HAP-1 (cell line): ENCODE data around the gene ZNF705A.
A peak's percentile ranks its signal among the peaks of the same experiment; 100 is the strongest.
"Not testable (repeated sequence)": the region's sequence is repeated elsewhere in the genome, so short reads cannot be mapped to it uniquely, and the experiment has no call there.

Experiments
- DNase-seq, 2 experiments: peaks; one replicate each; pipeline ENCODE4 v3.0.0-alpha.2; 2016 to 2020; ENCODE audit warnings: low spot score in 2 of 2
- H3K27me3 ChIP-seq: fragments of 250-450 bp; sonication (Bioruptor Pico); 2 replicates; pipeline ENCODE4 v1.5.1; 2020; ENCODE audit warnings: low read depth, mild to moderate bottlenecking, moderate library complexity
- H3K36me3 ChIP-seq: fragments of 250-450 bp; sonication (Bioruptor Pico); replicated peaks from 2 replicates; pipeline ENCODE4 v1.5.1; 2020; ENCODE audit warnings: mild to moderate bottlenecking
- H3K4me1 ChIP-seq: fragments of 250-450 bp; sonication (Bioruptor Pico); 2 replicates; pipeline ENCODE4 v1.5.1; 2020; ENCODE audit warnings: mild to moderate bottlenecking
- H3K4me3 ChIP-seq: fragments of 250-450 bp; sonication (Bioruptor Pico); 2 replicates; pipeline ENCODE4 v1.5.1; 2020; ENCODE audit warnings: mild to moderate bottlenecking, moderate library complexity
- H3K9me3 ChIP-seq: fragments of 250-450 bp; sonication (Bioruptor Pico); 2 replicates; pipeline ENCODE4 v1.5.1; 2020; ENCODE audit warnings: mild to moderate bottlenecking, moderate library complexity
- in situ Hi-C: fragments of 300-500 bp; cut with MboI; formaldehyde crosslinking; loops from 3 replicates; pipeline ENCODE4 v1.14.3; 2020; ENCODE audit warnings: low sequenced_read_pairs, inconsistent platforms, mixed read lengths

Gene ZNF705A

DNA sequence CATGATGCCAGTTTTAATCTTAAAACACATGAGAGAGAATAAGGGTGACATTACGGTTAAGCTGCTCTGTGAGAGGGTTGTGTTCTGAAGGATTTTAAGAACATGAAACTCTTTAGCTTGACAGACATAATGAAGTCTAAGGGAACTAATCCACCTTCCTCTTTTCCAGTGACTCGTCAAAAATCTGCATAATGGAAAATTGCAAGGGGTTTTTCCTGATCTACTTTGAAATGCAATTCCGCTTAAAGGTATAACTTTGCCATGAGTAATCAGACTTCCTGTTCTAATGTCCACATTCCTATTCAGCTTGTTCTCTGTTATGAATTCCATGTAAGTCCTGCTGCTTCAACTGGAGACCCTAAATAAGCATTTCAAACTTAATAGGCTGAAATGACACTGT lies at the start of gene ZNF705A:
TSS of gene ZNF705A (plus strand) at position 171 of the 400 bp plus-strand sequence. CDS start 15,611 bp downstream, outside the sequence.
- peak in 1 of 2 experiments; percentile 15 for DNase-seq
- peaks cover 4% of the 10 kb centered on the region for H3K4me1 ChIP-seq

DNA sequence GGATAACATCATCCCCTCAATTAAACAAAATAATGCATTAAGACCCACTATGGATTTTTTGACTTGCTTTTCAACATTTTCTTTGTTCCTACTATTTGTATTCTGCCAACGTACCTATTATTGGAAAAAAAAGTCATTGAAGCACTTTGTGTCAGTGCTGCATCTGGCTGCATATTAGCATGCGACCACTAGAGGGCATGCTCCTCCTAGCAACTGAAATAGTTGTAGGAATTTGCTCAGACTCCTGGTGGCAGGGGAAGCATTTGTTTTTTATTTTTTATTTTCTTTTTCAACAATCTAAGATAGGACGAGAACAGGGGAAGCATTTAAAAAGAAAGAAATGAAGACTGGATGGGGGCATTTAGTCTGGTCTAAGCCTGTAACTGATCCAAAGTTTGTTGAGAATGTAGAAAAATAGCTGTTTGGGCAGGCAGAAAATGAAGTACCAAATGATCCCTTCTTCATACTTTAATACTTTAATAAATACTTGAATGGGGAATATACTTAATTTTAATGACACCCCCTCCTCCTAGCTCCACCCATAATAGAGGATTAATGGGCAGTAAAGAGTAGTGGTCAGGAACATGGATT lies 47.9 kb upstream of the ZNF705A start:
- no peaks in the 10 kb centered on the region; the same call in 1 of the 2 replicates for H3K4me1 ChIP-seq
- DNase-seq, result peak; percentile 59 to 85
- H3K36me3 ChIP-seq, result no peaks in the 10 kb centered on the region
- H3K4me3 ChIP-seq, result no peak overlapping the region
- H3K27me3 ChIP-seq, result no peaks in the 10 kb centered on the region
- H3K9me3 ChIP-seq, result peaks cover 3% of the 10 kb centered on the region; the same call in 1 of the 2 replicates
- in situ Hi-C loops, result no loop called here

More for the DNA sequence above, at the start of gene ZNF705A:
- no peak within 1 kb of the TSS for H3K4me3 ChIP-seq
- H3K9me3 ChIP-seq, result no peaks in the 10 kb centered on the region
- in situ Hi-C loops, result no loop called here
- no peaks in the 10 kb centered on the region for H3K36me3 ChIP-seq
- no peaks in the 10 kb centered on the region for H3K27me3 ChIP-seq

DNA sequence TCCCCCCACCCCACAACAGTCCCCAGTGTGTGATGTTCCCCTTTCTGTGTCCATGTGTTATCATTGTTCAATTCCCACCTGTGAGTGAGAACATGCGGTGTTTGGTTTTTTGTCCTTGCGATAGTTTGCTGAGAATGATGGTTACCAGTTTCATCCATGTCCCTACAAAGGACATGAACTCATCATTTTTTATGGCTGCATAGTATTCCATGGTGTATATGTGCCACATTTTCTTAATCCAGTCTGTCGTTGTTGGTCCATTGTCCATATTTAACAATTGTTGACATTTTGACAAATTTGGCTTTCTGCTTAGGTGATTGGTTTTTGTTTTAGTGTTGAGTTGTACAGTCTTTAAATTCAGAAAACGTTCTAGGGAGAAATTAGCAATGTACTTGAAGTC lies 43.7 kb upstream of the ZNF705A start:
- H3K36me3 ChIP-seq, H3K4me1 ChIP-seq, DNase-seq, H3K27me3 ChIP-seq, H3K4me3 ChIP-seq, H3K9me3 ChIP-seq: not testable (repeated sequence)
- in situ Hi-C loops, result loop anchor here (10.0 kb wide), 1 partner anchor 122 kb away; no protein-coding TSS in a partner anchor

DNA sequence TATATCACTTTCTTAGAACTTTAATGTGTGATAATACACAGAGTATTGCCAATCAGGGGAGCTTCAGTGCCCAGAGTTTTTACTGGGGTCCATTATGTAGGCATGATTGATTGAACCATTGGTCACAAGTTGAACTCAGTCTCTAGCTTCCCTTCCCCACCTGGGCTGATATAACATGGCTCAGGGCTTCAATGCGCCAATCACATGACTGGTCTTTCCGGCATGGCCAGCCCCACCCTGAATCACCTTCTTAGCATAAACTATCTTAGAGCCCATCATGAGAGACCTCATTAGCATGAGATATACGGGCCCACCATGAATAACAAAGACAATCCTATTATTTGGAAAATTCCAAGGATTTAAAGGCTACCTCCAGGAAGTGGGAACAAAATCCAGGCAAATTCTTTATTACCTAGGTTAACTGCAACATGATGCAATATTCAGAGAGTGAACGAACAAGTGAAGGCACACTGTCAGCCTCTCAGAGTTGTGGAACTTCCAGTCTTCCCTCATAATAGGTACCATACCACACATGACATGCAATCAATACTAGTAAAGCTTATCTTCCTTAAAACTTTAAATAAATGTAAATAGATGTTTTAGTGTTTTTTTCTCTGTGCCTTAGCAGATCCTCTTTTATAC lies 36.6 kb upstream of the ZNF705A start:
- no peaks in the 10 kb centered on the region for H3K9me3 ChIP-seq
- peaks cover 13% of the 10 kb centered on the region for H3K4me1 ChIP-seq
- no peaks in the 10 kb centered on the region for H3K36me3 ChIP-seq
- no peak overlapping the region for H3K4me3 ChIP-seq
- in situ Hi-C loops, result no loop called here
- DNase-seq, result peak; percentile 56 to 63
- H3K27me3 ChIP-seq, result no peaks in the 10 kb centered on the region

DNA sequence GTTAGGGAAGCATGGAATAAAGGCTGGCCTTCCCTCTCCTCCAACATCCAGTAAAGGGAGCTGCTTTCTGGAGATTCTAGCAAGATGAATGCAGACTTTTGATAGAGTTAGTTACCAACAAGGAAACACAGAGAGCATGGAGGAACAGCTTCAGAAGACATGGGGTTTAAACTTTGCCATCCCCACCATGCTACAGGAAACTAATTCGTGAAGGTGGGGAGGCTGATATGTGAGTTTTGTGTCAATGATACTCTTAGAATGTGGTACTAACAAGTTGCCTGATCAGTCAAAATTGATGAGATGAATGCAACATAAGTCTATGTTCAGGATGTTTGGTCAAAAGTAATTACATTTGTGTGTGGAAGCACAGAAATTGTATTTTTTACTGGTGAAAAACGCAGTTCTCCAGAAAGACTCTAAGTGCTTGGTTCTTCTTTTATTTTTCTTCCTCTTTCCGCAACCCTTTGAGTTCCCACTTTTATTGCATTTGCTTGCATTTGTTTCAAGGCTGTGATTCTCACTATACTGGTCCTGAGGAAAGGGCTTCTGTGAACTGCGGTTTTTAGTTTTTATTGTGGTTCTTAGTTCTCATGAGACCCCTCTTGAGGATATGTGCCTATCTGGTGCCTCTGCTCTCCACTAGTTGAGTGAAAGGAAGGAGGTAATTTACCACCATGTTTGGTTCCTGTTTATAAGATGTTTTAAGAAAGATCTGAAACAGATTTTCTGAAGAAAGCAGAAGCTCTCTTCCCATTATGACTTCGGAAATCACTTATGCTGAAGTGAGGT lies 33.5 kb upstream of the ZNF705A start, which contains the start of gene CLEC4A:
TSS of gene CLEC4A (plus strand) at position 494 of the 789 bp plus-strand sequence. CDS start at position 756, 262 bp downstream.
- in situ Hi-C loops, result no loop called here
- no peaks in the 10 kb centered on the region for H3K36me3 ChIP-seq
- peaks cover 13% of the 10 kb centered on the region for H3K4me1 ChIP-seq
- no peak for DNase-seq
- no peaks in the 10 kb centered on the region for H3K9me3 ChIP-seq
- no peaks in the 10 kb centered on the region for H3K27me3 ChIP-seq
- H3K4me3 ChIP-seq, result no peak within 1 kb of the TSS

DNA sequence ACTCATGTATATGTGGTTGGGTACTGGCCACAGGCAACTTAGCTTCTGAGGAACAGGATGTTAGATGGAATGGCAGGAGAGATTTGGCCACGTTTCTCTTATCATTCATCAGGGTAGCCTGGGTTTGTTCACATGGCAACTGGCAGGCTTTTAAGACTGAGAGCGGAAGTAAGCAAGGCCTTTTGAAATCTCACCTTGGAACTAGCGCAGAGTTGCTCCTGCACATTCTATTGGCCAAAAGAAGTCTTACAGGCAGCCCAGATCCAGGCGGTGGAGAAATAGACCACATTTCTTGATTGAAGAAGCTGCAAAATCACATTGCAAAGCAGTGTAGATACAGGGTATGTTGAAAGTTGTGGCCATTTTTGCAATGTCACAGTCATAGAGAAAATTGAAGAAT lies 29.7 kb upstream of the ZNF705A start:
- Histone ChIP-seq H3K27me3 (no peaks in the 10 kb centered on the region), H3K36me3 (no peaks in the 10 kb centered on the region), H3K4me1 (no peaks in the 10 kb centered on the region), H3K9me3 (no peaks in the 10 kb centered on the region), H3K4me3 (no peak overlapping the region)
- DNase-seq, result no peak
- in situ Hi-C loops, result no loop called here

DNA sequence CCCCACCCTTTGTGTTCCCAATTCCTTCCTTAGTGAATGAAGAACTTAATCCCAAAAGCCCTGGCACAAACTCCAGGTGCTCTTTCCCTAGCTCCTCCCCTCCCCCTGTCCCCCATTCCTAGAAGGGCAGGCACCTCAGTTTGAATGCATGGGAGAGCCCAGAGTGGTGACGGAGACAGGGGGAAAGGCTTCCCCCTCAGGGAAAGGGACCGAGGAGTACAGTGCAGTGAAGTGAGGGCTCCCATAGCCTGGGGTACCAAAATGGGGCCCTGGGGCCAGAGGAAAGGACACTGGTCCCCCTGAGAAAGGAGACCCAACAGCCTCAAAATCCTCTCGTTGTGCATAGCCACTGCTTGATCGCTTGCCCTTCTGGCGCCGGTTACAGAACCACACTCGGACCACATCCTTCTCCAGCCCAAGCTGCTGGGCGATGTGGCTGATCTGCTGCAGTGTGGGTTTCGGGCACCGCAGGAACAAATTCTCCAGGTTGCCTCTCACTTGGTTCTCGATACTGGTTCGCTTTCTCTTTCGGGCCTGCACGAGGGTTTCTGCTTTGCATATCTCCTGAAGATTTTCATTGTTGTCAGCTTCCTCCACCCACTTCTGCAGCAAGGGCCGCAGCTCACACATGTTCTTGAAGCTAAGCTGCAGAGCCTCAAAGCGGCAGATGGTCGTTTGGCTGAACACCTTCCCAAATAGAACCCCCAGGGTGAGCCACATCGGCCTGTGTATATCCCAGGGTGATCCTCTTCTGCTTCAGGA lies 23.0 kb upstream of the ZNF705A start:
- H3K36me3 ChIP-seq, in situ Hi-C loops, H3K9me3 ChIP-seq, H3K4me1 ChIP-seq, H3K4me3 ChIP-seq, H3K27me3 ChIP-seq: not testable (repeated sequence)
- DNase-seq, result peak in 1 of 2 experiments; percentile 29

DNA sequence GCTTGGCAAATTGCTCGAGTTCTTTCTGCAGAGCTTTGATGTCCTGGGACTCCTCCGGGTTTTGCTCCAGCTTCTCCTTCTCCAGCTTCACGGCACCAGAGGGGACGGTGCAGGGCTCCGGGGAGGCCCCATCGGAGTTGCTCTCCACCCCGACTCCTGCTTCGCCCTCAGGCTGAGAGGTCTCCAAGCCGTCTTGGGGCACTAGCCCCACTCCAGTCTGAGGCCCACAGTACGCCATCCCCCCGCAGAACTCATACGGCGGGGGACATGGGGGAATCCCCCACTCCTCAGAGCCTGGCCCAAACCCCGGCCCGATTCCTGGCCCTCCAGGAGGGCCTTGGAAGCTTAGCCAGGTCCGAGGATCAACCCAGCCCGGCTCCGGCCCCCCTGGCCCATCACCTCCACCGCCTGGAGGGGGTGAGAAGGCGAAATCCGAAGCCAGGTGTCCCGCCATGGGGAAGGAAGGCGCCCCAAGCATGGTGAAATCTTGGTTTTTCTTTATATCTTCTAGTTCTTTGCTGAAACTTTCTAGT lies 22.4 kb upstream of the ZNF705A start:
- H3K27me3 ChIP-seq, H3K4me3 ChIP-seq, H3K9me3 ChIP-seq, H3K36me3 ChIP-seq, in situ Hi-C loops, H3K4me1 ChIP-seq: not testable (repeated sequence)
- peak in 1 of 2 experiments; percentile 34 for DNase-seq

DNA sequence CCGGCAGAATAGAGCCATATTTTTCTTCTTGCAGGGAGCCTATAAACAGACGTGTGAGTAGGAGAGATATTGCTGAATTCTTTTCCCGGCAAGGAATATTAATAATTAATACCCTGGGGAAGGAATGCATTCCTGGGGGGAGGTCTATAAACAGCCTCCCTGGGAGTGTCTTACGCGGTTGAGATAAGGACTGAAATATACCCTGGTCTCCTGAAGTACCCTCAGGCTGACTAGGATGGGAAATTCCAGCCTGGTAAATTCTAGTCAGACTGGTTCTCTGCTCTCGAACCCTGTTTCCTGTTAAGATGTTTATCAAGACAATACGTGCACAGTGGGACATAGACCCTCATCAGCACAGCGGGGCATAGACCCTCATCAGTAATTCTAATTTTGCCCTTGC lies 15.2 kb upstream of the ZNF705A start:
- H3K4me1 ChIP-seq, H3K9me3 ChIP-seq, DNase-seq, H3K27me3 ChIP-seq, H3K36me3 ChIP-seq, in situ Hi-C loops, H3K4me3 ChIP-seq: not testable (repeated sequence)

DNA sequence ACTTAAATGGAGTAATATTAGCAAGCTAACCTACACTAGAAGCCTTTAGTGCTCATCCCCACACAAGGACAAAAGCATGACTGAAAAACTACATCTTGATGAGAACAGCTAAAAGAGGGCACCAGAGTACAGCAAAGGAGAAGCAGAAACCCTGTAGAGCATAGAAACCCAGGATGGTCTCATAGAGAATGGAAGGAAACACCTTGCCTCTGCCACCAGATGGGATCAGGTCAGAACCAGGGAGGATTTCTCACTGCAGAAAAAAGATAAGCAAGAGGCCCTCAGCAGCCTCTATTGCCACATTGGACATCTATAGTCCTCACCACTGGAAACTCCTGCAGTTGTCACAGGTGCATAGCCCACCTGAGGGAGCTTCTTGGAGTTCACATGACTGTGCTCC lies 13.6 kb upstream of the ZNF705A start:
- Histone ChIP-seq H3K36me3 (no peaks in the 10 kb centered on the region), H3K27me3 (no peaks in the 10 kb centered on the region), H3K4me3 (no peak overlapping the region), H3K9me3 (no peaks in the 10 kb centered on the region), H3K4me1 (no peaks in the 10 kb centered on the region)
- in situ Hi-C loops, result no loop called here
- DNase-seq, result no peak

DNA sequence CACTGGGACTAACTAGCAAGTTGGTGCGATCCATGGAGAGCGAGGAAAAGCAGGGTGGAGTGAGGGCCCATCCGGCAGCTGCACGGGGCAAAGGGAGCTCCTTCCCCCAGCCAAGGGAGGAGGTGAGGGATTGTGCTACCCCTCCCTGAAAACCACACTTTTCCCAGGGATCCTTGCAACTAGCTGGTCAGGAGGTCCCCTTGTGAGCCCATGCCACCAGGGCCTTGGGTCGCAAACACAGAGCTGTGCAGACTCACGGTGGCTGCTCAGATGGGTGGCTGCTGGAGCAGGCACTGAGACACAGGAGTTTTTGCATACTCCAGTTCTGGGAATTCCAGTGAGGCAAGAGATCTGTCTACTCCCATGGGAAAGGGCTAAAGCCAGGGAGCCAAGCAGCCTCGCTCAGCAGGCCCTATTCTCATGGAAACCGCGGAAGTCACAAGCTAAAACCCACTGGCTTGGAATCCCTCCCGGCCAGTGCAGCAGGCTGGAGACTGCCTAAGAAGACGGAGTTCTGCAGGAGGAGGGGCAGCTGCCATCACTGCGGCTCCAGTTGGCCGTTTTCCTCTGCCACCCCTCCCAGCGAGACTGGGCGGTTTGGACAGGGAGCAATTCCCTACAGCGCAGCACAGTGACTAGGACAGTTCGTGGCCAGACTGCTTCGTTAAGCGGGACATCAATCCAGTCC lies 10.9 kb upstream of the ZNF705A start:
- DNase-seq, result peak in 1 of 2 experiments; percentile 47
- no peaks in the 10 kb centered on the region for H3K27me3 ChIP-seq
- H3K4me1 ChIP-seq, result no peaks in the 10 kb centered on the region
- H3K9me3 ChIP-seq, result no peaks in the 10 kb centered on the region
- H3K36me3 ChIP-seq, result no peaks in the 10 kb centered on the region
- H3K4me3 ChIP-seq, result no peak overlapping the region
- in situ Hi-C loops, result no loop called here

DNA sequence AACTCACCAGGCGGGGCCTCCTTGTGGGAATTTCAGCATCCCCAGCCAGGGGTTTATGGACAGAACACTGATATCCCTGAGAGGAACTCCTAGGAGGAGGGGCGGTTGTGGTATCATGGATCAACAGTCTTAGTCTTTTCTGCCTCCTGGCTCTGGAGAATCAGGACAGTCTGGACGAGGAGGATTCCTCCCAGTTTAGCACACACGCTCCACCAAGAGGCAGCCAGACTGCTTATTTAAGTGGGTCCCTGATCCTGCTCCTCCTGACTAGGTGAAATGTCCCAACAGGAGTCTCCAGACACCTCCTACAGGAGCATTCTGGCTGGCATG lies 10.4 kb upstream of the ZNF705A start:
- Histone ChIP-seq H3K9me3 (no peaks in the 10 kb centered on the region), H3K27me3 (no peaks in the 10 kb centered on the region), H3K4me1 (no peaks in the 10 kb centered on the region), H3K36me3 (no peaks in the 10 kb centered on the region), H3K4me3 (no peak overlapping the region)
- in situ Hi-C loops, result no loop called here
- no peak for DNase-seq

DNA sequence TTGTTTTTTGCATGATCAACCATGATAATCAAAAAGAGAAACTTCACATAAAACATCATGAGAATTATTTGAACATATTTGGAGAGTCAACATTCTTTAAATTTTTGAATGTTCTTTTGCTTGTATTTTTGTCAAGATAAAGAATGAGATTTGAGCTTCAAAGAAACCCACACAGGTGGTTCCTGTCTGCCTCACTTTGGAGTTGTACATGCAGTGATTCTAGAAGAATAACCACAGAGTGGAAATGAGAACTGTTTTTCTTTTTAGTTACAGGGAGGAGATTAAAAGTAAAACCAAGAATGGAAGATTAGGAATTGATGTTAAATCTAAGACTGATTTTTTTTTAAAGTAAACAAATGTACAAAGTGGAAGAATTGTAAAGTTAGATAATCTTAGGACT lies 2.3 kb upstream of the ZNF705A start:
- H3K27me3 ChIP-seq, result no peaks in the 10 kb centered on the region
- H3K36me3 ChIP-seq, result no peaks in the 10 kb centered on the region

More for the DNA sequence above, 2.3 kb upstream of the ZNF705A start:
- no peak for DNase-seq
- H3K9me3 ChIP-seq, result no peaks in the 10 kb centered on the region
- in situ Hi-C loops, result no loop called here
- no peak overlapping the region for H3K4me3 ChIP-seq
- peaks cover 4% of the 10 kb centered on the region for H3K4me1 ChIP-seq
